Measurements from ENCODE around the gene ZNF710. TPM values are rescaled to one million over a fixed set of nuclear protein-coding genes. Genes with fewer than 3 reads are reported as not detected.

Gene ZNF710
- polyA plus RNA-seq, 1 of the 3 experiments (the other 2 are of a cell fraction) = 2.7 TPM

DNA sequence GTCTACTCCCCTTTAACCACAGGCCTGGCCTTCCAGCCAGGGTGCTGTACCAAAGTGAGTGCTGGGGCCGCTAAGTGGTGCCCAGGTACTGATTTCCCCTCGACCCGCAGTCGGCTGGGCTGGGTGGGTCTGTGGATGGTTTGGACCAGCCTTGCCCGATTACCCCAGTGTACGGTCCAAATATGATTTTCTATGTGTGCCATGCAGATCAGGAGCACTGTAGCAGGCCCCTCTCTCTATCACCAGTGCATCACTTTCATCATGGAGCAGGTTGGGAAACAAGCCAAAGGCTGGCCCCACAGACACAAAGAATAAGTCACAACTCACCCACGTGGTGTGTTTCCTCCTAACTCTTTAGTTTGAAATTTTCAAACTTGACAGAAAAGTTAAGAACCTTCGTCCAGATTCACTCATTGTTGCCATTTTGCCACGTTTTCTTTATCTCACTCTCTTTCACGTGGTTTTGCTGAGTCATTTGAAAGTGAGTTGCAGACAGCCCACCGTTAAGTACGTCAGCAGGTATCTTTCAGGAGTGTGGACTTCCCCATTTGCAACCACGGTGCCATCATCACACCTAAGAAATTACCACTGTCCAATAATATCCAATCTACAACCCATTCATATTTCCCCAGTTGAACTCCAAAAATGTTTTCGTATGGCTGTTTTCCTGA, 37.0 kb downstream of the ZNF710 start (continued):
- TF ChIP-seq, protein P1, sequence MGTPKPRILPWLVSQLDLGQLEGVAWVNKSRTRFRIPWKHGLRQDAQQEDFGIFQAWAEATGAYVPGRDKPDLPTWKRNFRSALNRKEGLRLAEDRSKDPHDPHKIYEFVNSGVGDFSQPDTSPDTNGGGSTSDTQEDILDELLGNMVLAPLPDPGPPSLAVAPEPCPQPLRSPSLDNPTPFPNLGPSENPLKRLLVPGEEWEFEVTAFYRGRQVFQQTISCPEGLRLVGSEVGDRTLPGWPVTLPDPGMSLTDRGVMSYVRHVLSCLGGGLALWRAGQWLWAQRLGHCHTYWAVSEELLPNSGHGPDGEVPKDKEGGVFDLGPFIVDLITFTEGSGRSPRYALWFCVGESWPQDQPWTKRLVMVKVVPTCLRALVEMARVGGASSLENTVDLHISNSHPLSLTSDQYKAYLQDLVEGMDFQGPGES (IDR thresholded peaks at IDR 0.05; ENCODE audit: low read depth, low read length) = no peak
- no peak for TF ChIP-seq SIN3A (IDR thresholded peaks at IDR 0.05; ENCODE audit: borderline replicate concordance, low read depth, low read length)
- TF ChIP-seq, protein P2, sequence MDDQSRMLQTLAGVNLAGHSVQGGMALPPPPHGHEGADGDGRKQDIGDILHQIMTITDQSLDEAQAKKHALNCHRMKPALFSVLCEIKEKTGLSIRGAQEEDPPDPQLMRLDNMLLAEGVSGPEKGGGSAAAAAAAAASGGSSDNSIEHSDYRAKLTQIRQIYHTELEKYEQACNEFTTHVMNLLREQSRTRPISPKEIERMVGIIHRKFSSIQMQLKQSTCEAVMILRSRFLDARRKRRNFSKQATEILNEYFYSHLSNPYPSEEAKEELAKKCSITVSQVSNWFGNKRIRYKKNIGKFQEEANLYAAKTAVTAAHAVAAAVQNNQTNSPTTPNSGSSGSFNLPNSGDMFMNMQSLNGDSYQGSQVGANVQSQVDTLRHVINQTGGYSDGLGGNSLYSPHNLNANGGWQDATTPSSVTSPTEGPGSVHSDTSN (IDR thresholded peaks at IDR 0.05) = no peak

DNA sequence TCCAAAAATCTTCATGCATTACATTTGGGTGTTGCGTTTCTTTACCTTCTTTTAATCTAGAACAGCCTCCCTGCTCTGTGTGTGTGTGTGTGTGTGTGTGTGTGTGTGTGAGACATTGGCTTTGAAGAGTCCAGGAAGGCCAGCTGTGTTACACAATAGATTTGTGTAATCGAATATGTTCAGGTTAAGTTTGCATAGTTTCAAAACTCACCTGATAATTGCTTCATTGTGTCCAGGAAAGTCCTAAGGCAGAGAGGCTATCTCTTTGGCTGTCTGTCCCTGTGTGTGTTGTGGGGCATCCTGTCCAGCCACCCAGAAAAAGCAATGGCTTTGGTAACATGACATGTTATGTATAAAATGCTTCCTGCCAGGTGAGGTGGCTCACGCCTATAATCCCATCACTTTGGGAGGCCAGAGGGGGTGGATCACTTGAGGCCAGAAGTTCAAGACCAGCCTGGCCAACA, 37.5 kb downstream of the ZNF710 start:
- Histone ChIP-seq H3K9me2 (no peaks in the 10 kb centered on the region), H3K36me3 (replicated peaks in 1 of 2; ENCODE audit: control insufficient read depth in 1 of 2, insufficient read depth in 2 of 2, low read length in 1 of 2) (no peaks in the 10 kb centered on the region), H2AFZ (ENCODE audit: low read depth) (no peak overlapping the region), H3K27ac (ENCODE audit: low read depth in 2 of 2, low read length in 1 of 2) (no peak overlapping the region), H3K79me2 (ENCODE audit: insufficient read depth) (no peaks in the 10 kb centered on the region; the same call in 1 of the 2 replicates), H3K4me2 (no peak overlapping the region), H3K4me3 (ENCODE audit: low read depth in 2 of 2, low read length in 1 of 2) (no peak overlapping the region), H3K27me3 (ENCODE audit: insufficient read depth) (no peaks in the 10 kb centered on the region), H3F3A (replicated peaks; ENCODE audit: insufficient read depth) (no peaks in the 10 kb centered on the region), H3K9ac (no peak overlapping the region), H3K9me3 (no peaks in the 10 kb centered on the region), H3K4me1 (ENCODE audit: control insufficient read depth in 1 of 2, insufficient read depth in 2 of 2, low read depth in 1 of 2, low read length in 1 of 2) (peaks cover 18 to 29% of the 10 kb centered on the region in 2 experiments; a peak in 3 of 4 replicates), H4K20me1 (ENCODE audit: insufficient read depth) (no peaks in the 10 kb centered on the region)
- ChIA-PET CTCF (no interaction called here), POLR2A (no interaction called here)
- DNase-seq = no peak
- WGBS (ENCODE audit: low lambda C conversion rate) = 83% methylated on average over 3 of the region's 3 CpGs
- TF ChIP-seq RAD21 (IDR thresholded peaks at IDR 0.05; ENCODE audit: low read length) (no peak), EP300 (IDR thresholded peaks at IDR 0.05; ENCODE audit: borderline replicate concordance in 1 of 2, low read depth in 1 of 2, low read length in 1 of 2) (no peak), SIN3A (IDR thresholded peaks at IDR 0.05; ENCODE audit: borderline replicate concordance, low read depth, low read length) (no peak), SMC3 (IDR thresholded peaks at IDR 0.05; ENCODE audit: low read depth, low read length) (no peak), GATA2 (CRISPR knock-in tag; IDR thresholded peaks at IDR 0.05) (no peak), POLR2AphosphoS5 (IDR thresholded peaks at IDR 0.05; ENCODE audit: low read depth, low read length) (no peak), EZH2phosphoT487 (IDR thresholded peaks at IDR 0.05; ENCODE audit: borderline replicate concordance, low read depth) (no peak), MXI1 (IDR thresholded peaks at IDR 0.05; ENCODE audit: low read depth, low read length) (no peak), TCF12 (IDR thresholded peaks at IDR 0.05) (no peak), TAF1 (IDR thresholded peaks at IDR 0.05; ENCODE audit: borderline replicate concordance, low read depth, low read length) (no peak), NFIC (IDR thresholded peaks at IDR 0.05; ENCODE audit: borderline replicate concordance) (no peak)
- TF ChIP-seq, protein P3, sequence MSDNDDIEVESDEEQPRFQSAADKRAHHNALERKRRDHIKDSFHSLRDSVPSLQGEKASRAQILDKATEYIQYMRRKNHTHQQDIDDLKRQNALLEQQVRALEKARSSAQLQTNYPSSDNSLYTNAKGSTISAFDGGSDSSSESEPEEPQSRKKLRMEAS (IDR thresholded peaks at IDR 0.05; ENCODE audit: low read depth) = no peak
- TF ChIP-seq, protein P4, sequence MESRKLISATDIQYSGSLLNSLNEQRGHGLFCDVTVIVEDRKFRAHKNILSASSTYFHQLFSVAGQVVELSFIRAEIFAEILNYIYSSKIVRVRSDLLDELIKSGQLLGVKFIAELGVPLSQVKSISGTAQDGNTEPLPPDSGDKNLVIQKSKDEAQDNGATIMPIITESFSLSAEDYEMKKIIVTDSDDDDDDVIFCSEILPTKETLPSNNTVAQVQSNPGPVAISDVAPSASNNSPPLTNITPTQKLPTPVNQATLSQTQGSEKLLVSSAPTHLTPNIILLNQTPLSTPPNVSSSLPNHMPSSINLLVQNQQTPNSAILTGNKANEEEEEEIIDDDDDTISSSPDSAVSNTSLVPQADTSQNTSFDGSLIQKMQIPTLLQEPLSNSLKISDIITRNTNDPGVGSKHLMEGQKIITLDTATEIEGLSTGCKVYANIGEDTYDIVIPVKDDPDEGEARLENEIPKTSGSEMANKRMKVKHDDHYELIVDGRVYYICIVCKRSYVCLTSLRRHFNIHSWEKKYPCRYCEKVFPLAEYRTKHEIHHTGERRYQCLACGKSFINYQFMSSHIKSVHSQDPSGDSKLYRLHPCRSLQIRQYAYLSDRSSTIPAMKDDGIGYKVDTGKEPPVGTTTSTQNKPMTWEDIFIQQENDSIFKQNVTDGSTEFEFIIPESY (IDR thresholded peaks at IDR 0.05; ENCODE audit: borderline replicate concordance, low read depth) = no peak
- TF ChIP-seq, protein P5, sequence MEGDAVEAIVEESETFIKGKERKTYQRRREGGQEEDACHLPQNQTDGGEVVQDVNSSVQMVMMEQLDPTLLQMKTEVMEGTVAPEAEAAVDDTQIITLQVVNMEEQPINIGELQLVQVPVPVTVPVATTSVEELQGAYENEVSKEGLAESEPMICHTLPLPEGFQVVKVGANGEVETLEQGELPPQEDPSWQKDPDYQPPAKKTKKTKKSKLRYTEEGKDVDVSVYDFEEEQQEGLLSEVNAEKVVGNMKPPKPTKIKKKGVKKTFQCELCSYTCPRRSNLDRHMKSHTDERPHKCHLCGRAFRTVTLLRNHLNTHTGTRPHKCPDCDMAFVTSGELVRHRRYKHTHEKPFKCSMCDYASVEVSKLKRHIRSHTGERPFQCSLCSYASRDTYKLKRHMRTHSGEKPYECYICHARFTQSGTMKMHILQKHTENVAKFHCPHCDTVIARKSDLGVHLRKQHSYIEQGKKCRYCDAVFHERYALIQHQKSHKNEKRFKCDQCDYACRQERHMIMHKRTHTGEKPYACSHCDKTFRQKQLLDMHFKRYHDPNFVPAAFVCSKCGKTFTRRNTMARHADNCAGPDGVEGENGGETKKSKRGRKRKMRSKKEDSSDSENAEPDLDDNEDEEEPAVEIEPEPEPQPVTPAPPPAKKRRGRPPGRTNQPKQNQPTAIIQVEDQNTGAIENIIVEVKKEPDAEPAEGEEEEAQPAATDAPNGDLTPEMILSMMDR (IDR thresholded peaks at IDR 0.05) = no peak
- TF ChIP-seq, protein P2 (IDR thresholded peaks at IDR 0.05) = no peak
- TF ChIP-seq, protein P6, sequence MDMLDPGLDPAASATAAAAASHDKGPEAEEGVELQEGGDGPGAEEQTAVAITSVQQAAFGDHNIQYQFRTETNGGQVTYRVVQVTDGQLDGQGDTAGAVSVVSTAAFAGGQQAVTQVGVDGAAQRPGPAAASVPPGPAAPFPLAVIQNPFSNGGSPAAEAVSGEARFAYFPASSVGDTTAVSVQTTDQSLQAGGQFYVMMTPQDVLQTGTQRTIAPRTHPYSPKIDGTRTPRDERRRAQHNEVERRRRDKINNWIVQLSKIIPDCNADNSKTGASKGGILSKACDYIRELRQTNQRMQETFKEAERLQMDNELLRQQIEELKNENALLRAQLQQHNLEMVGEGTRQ (IDR thresholded peaks at IDR 0.05; ENCODE audit: borderline replicate concordance, low read depth, low read length) = no peak
- TF ChIP-seq, protein P1 (IDR thresholded peaks at IDR 0.05; ENCODE audit: low read depth, low read length) = no peak
- TF ChIP-seq, protein P7, sequence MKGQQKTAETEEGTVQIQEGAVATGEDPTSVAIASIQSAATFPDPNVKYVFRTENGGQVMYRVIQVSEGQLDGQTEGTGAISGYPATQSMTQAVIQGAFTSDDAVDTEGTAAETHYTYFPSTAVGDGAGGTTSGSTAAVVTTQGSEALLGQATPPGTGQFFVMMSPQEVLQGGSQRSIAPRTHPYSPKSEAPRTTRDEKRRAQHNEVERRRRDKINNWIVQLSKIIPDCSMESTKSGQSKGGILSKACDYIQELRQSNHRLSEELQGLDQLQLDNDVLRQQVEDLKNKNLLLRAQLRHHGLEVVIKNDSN (IDR thresholded peaks at IDR 0.05; ENCODE audit: borderline replicate concordance, low read depth) = no peak
